ENCODE data around the gene CRYBB1.

DNA sequence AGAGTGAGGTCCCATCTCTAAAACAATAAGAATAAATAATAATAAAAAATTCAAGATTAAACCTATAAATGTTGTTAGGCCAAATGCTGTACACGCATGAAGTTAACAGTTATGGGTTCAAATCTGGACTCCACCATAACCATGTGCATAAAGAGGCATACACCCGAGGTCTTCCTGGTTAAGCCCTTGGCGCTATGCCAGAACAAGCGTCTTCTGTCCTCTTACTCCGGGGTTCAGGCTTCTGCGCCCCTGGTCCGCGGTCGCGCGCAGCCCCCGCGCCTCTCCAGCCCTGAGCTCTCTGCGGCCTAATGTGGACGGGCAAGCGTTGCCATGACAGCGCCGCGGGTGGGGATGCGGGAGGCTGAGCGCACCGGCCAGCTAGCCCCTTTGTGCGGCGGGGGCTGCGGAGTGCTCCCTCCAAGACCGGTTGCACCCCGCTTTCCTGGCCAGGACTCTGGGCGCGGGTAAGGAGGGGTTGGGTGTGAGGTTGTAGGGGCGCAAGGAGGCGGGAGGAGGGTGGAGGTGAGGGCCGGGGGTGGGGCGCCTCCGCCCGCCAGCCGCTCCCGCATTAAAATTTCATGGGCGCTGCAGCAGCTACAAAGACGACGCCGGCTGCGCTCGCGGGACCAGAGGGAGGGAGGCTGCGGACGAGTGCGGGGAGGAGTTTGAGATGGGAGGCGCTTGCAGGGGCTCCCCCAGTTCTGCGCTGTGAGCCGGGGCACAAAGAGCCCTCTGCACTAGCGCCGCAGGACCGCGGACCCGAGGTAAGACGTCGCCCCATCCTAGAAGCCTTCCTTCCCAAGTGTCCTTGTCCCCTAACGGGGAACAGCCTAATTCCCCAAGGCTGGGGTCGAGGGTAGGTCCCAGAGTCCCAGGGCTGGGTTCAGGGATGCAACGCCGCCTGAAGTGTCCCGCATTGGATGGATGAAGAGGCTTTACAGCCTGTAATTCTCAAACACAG lies 39.3 kb upstream of the CRYBB1 start, which contains the start of gene MIAT:
- TF ChIP-seq HOXA7 (CRISPR knock-in tag; IDR thresholded peaks at IDR 0.05) (no peak), MAZ (IDR thresholded peaks at IDR 0.05; ENCODE audit: borderline replicate concordance, low read depth, low read length) (no peak), MAZ (CRISPR knock-in tag; IDR thresholded peaks at IDR 0.05; ENCODE audit: low read depth) (no peak)
